GM12878 (cell line): ENCODE measurements around the gene SOX10.
"Not testable (repeated sequence)": the region's sequence is repeated elsewhere in the genome, so short reads cannot be mapped to it uniquely, and the experiment has no call there.

Experiments used
- CEBPB ChIP-seq, 2 experiments: fragments of 150-350 bp in 1 of 2; IDR thresholded peaks; 2 replicates each; pipeline ENCODE4 v1.6.1; 2012 to 2014; ENCODE audit warnings: low read depth in 2 of 2, low read length in 2 of 2, borderline replicate concordance in 1 of 2, inconsistent platforms in 1 of 2
- CREB1 ChIP-seq: IDR thresholded peaks from 2 replicates; pipeline ENCODE4 v1.6.1; 2012; ENCODE audit warnings: low read depth, mild to moderate bottlenecking, inconsistent platforms
- CTCF ChIP-seq, 3 experiments: IDR thresholded peaks in 2 of 3; conservative IDR thresholded peaks in 1 of 3; 2 replicates each; pipeline ENCODE4 v1.5.1; 2011; ENCODE audit warnings: low read depth in 3 of 3, low read length in 3 of 3, mild to moderate bottlenecking in 3 of 3, control low read depth in 2 of 3, moderate library complexity in 2 of 3, inconsistent platforms in 1 of 3, mixed read lengths in 1 of 3; ENCODE audit not compliant: control insufficient read depth in 2 of 3, insufficient read depth in 1 of 3; ENCODE audit errors: extremely low read depth in 1 of 3
- ELK1 ChIP-seq: IDR thresholded peaks from 2 replicates; pipeline ENCODE4 v1.6.1; 2012; ENCODE audit warnings: low read depth, low read length, improper control_type of control experiment
- MYC ChIP-seq: IDR thresholded peaks from 2 replicates; pipeline ENCODE4 v1.6.1; 2011; ENCODE audit warnings: mild to moderate bottlenecking, low read length, moderate library complexity, inconsistent platforms; ENCODE audit not compliant: insufficient read depth, insufficient replicate concordance, insufficient read length, severe bottlenecking
- NR2F1 ChIP-seq: fragments of 450-650 bp; conservative IDR thresholded peaks from 2 replicates; pipeline ENCODE4 v1.6.1; 2017; ENCODE audit warnings: mild to moderate bottlenecking
- POLR2AphosphoS5 ChIP-seq: IDR thresholded peaks from 2 replicates; pipeline ENCODE4 v1.6.1; 2011; ENCODE audit warnings: mild to moderate bottlenecking, low read length, inconsistent platforms
- RAD21 ChIP-seq: IDR thresholded peaks from 2 replicates; pipeline ENCODE4 v1.6.1; 2011; ENCODE audit warnings: mild to moderate bottlenecking, low read depth, low read length, moderate library complexity; ENCODE audit not compliant: insufficient read depth
- RBBP5 ChIP-seq: fragments of 200-600 bp; sonication (generic); conservative IDR thresholded peaks from 2 replicates; pipeline ENCODE4 v1.6.1; 2016

- not testable (repeated sequence) for TF ChIP-seq POLR2AphosphoS5; CTCF (IDR thresholded peaks at IDR 0.05 in 2 of 3, conservative IDR thresholded peaks at IDR 0.05 in 1 of 3; ENCODE audit: control insufficient read depth in 2 of 3, extremely low read depth in 1 of 3, insufficient read depth in 1 of 3, low read depth in 3 of 3, low read length in 3 of 3); ELK1; CEBPB (IDR thresholded peaks at IDR 0.05; ENCODE audit: borderline replicate concordance in 1 of 2, low read depth in 2 of 2, low read length in 2 of 2); MYC; NR2F1; RBBP5; RAD21; CREB1
Measured at GRCh38 chr22:37952629-37953028, 31.7 kb downstream of the SOX10 start.
